NCI-H187 treated with DMSO at 0.1 percent for 48 hours (cell line): Measurements from ENCODE around the gene ADGRG2.
"Not testable (repeated sequence)": the region's sequence is repeated elsewhere in the genome, so short reads cannot be mapped to it uniquely, and the experiment has no call there.

Experiments
- DNase-seq: peaks from one replicate; lab custom pipeline; 2025; lab: John Stamatoyannopoulos, UW

The ADGRG2 gene

GRCh38 chrX:19075754-19076153, 46.5 kb downstream of the ADGRG2 start:
- DNase-seq, result no peak

- no peak for DNase-seq
These were observed 49.9 kb downstream of the ADGRG2 start for GRCh38 chrX:19072372-19072771.

GRCh38 chrX:19070555-19070994, 51.7 kb downstream of the ADGRG2 start:
- no peak for DNase-seq

GRCh38 chrX:19066987-19067386, 55.3 kb downstream of the ADGRG2 start:
- DNase-seq, result not testable (repeated sequence)

- DNase-seq, result no peak
These were observed 56.7 kb downstream of the ADGRG2 start for GRCh38 chrX:19065535-19065934.

- no peak for DNase-seq
These were observed 58.1 kb downstream of the ADGRG2 start for GRCh38 chrX:19064175-19064574.

GRCh38 chrX:19063030-19063429, 59.2 kb downstream of the ADGRG2 start:
- DNase-seq, result no peak

GRCh38 chrX:19059067-19059466, 63.2 kb downstream of the ADGRG2 start:
- no peak for DNase-seq

- DNase-seq, result no peak
These were observed 64.4 kb downstream of the ADGRG2 start for GRCh38 chrX:19057856-19058255.

GRCh38 chrX:19049110-19049509, 73.2 kb downstream of the ADGRG2 start:
- no peak for DNase-seq

GRCh38 chrX:19046343-19047215, 75.7 kb downstream of the ADGRG2 start:
- DNase-seq, result no peak

- DNase-seq, result no peak
These were observed 81.9 kb downstream of the ADGRG2 start for GRCh38 chrX:19040373-19040772.

- no peak for DNase-seq
These were observed 88.2 kb downstream of the ADGRG2 start for GRCh38 chrX:19034025-19034424.

GRCh38 chrX:19030805-19031204, 91.5 kb downstream of the ADGRG2 start:
- no peak for DNase-seq

GRCh38 chrX:19028560-19028959, 93.7 kb downstream of the ADGRG2 start:
- no peak for DNase-seq

GRCh38 chrX:19024366-19024765, 97.9 kb downstream of the ADGRG2 start:
- no peak for DNase-seq

- DNase-seq, result no peak
These were observed 102.3 kb downstream of the ADGRG2 start for GRCh38 chrX:19019996-19020395.

GRCh38 chrX:19017271-19017670, 105.0 kb downstream of the ADGRG2 start:
- DNase-seq, result no peak

GRCh38 chrX:19016614-19017013, 105.7 kb downstream of the ADGRG2 start:
- DNase-seq, result not testable (repeated sequence)

- no peak for DNase-seq
These were observed 114.4 kb downstream of the ADGRG2 start for GRCh38 chrX:19007868-19008267.

GRCh38 chrX:19007011-19007410, 115.3 kb downstream of the ADGRG2 start:
- DNase-seq, result no peak

- DNase-seq, result no peak
These were observed 116.4 kb downstream of the ADGRG2 start for GRCh38 chrX:19005909-19006308.

GRCh38 chrX:19003756-19004155, 118.5 kb downstream of the ADGRG2 start:
- no peak for DNase-seq

GRCh38 chrX:18998653-18999052, 123.6 kb downstream of the ADGRG2 start:
- no peak for DNase-seq
